GM12878 (cell line): ENCODE measurements around the gene SHISA7. TPM values are rescaled to one million over a fixed set of nuclear protein-coding genes. Genes with fewer than 3 reads are reported as not detected.
A peak's percentile ranks its signal among the peaks of the same experiment; 100 is the strongest.

ENCODE experiments used
- ATAC-seq: fragments of 200-7000 bp; cut with Tn5 transposase; 3 replicates; pipeline ENCODE4 v1.9.1; 2020; ENCODE audit warnings: mild to moderate bottlenecking, moderate library complexity
- BruUV-seq: library from RNA; stranded (reverse); fragments of 400-500 nt; replicated peaks from 2 replicates; lab custom pipeline; 2021; lab: Mats Ljungman, UMichigan
- CTCF ChIA-PET: fragments of 300-600 bp; sonication (Branson Sonifier 250); formaldehyde crosslinking; extraction: SDS; loops from one replicate; lab custom pipeline; 2021; ENCODE audit warnings: inconsistent platforms; lab: Yijun Ruan, JAX
- POLR2A ChIA-PET: fragments of 350-600 bp; formaldehyde crosslinking; extraction: SDS; loops from one replicate; lab custom pipeline; 2021; ENCODE audit warnings: inconsistent platforms; lab: Charles Lee
- RAD21 ChIA-PET: fragments of 300-600 bp; sonication (Branson Sonifier 250); formaldehyde crosslinking; loops from one replicate; lab custom pipeline; 2023; ENCODE audit warnings: antibody characterized with exemption; ENCODE audit not compliant: unreplicated experiment; lab: Charles Lee
- SMC1A ChIA-PET: fragments of 300-600 bp; sonication (Branson Sonifier 250); formaldehyde crosslinking; loops from one replicate; lab custom pipeline; 2023; ENCODE audit not compliant: unreplicated experiment, uncharacterized antibody; lab: Charles Lee
- DNase-seq: peaks from one replicate; pipeline ENCODE4 v3.0.0-alpha.2; 2011; ENCODE audit warnings: low read depth, low spot score
- FAIRE-seq: peaks from 3 replicates; lab custom pipeline; 2011; peaks lifted over from hg19 to GRCh38; lab: Jason Lieb, UNC
- H2AFZ ChIP-seq: 2 replicates; pipeline ENCODE4 v1.6.0; 2011; ENCODE audit warnings: low read depth, low read length, control low read depth; ENCODE audit not compliant: control insufficient read depth
- H3K27ac ChIP-seq: 2 replicates; pipeline ENCODE4 v1.5.1; 2011; ENCODE audit warnings: control low read depth; ENCODE audit not compliant: control insufficient read depth, insufficient read depth
- H3K27me3 ChIP-seq, 2 experiments: replicated peaks in 1 of 2; 2 replicates each; pipeline versions ENCODE4 v1.6.0 to v1.6.1; 2011; ENCODE audit warnings: low read length in 1 of 2; ENCODE audit not compliant: control insufficient read depth in 2 of 2, insufficient read depth in 2 of 2
- H3K36me3 ChIP-seq, 2 experiments: 2 replicates each; pipeline ENCODE4 v1.5.1; 2011; ENCODE audit warnings: low read length in 1 of 2; ENCODE audit not compliant: control insufficient read depth in 2 of 2, insufficient read depth in 2 of 2
- H3K4me1 ChIP-seq: 2 replicates; pipeline ENCODE4 v1.6.1; 2011; ENCODE audit warnings: mild to moderate bottlenecking, low read length, moderate library complexity, mixed read lengths; ENCODE audit not compliant: control insufficient read depth, insufficient read depth
- H3K4me2 ChIP-seq: 2 replicates; pipeline ENCODE4 v1.6.0; 2011; ENCODE audit warnings: control low read depth; ENCODE audit not compliant: control insufficient read depth, insufficient read depth
- H3K4me3 ChIP-seq: fragments of 200-600 bp; sonication (generic); 2 replicates; pipeline ENCODE4 v1.5.1; 2016
- H3K79me2 ChIP-seq: 2 replicates; pipeline ENCODE4 v1.6.0; 2011; ENCODE audit warnings: low read length; ENCODE audit not compliant: control insufficient read depth, insufficient read depth
- H3K9ac ChIP-seq: 2 replicates; pipeline ENCODE4 v1.8.0; 2011; ENCODE audit warnings: low read length, control low read depth, mixed read lengths; ENCODE audit not compliant: control insufficient read depth, insufficient read depth
- H3K9me3 ChIP-seq: replicated peaks from 3 replicates; pipeline ENCODE4 v1.5.1; 2011; ENCODE audit warnings: mild to moderate bottlenecking, low read length; ENCODE audit not compliant: control insufficient read depth, insufficient read depth
- H4K20me1 ChIP-seq: 2 replicates; pipeline ENCODE4 v1.6.0; 2011; ENCODE audit not compliant: control insufficient read depth, insufficient read depth
- ATF7 ChIP-seq: fragments of 450-650 bp; IDR thresholded peaks from 2 replicates; pipeline ENCODE4 v1.6.1; 2016; ENCODE audit warnings: low read depth, mild to moderate bottlenecking
- JUND ChIP-seq: IDR thresholded peaks from 2 replicates; pipeline ENCODE4 v1.6.1; 2012; ENCODE audit warnings: low read depth, mild to moderate bottlenecking, low read length, improper control_type of control experiment, moderate library complexity
- LARP7 ChIP-seq: fragments of 450-650 bp; IDR thresholded peaks from 2 replicates; pipeline ENCODE4 v1.6.1; 2017; ENCODE audit warnings: mild to moderate bottlenecking
- MTA2 ChIP-seq: fragments of 450-650 bp; IDR thresholded peaks from 2 replicates; pipeline ENCODE4 v1.6.1; 2016; ENCODE audit warnings: low read depth, mild to moderate bottlenecking, moderate library complexity
- PKNOX1 ChIP-seq: fragments of 450-650 bp; IDR thresholded peaks from 2 replicates; pipeline ENCODE4 v1.6.1; 2016; ENCODE audit warnings: mild to moderate bottlenecking
- WGBS: methylation state at CpG from one replicate; pipeline ENCODE4 v1.1.6; 2016; ENCODE audit warnings: low lambda C conversion rate; ENCODE audit not compliant: insufficient replicate concordance, insufficient coverage; ENCODE audit errors: missing lambda C conversion rate; 5-methylcytosine and 5-hydroxymethylcytosine counted together
- in situ Hi-C: fragments of 300-500 bp; cut with MboI; formaldehyde crosslinking; loops from 9 replicates; pipeline ENCODE4 v1.14.3; 2018; ENCODE audit warnings: mixed read lengths
- intact Hi-C: fragments of 100-400 bp; cut with micrococcal nuclease; formaldehyde crosslinking; loops from one replicate; pipeline ENCODE4 v1.14.2; 2022; ENCODE audit not compliant: unreplicated experiment
- polyA plus RNA-seq, 11 experiments: library from polyadenylated mRNA; depleted of rRNA in 4 of 11; unstranded in 6 of 11; stranded (reverse) in 5 of 11; fragments of >200 nt; fragmentation: Nextera tagmentation in 4 of 11; fragmentation: Illumina TruSeq in 1 of 11; extraction: Ambion mirVana in 4 of 11; extraction: Trizol in 1 of 11; gene quantifications; 1 replicate in 1 of 11; 2 replicates in 10 of 11; pipeline versions ENCODE4 v1.2.1 to v1.2.3, GENCODE V29; 2011 to 2016; ENCODE audit warnings: inconsistent platforms in 2 of 11, missing spikeins in 2 of 11, low read depth in 1 of 11
- total RNA-seq, 4 experiments: library from RNA; depleted of rRNA in 3 of 4; stranded (reverse); fragments of >200 nt in 3 of 4; fragmentation: Illumina TruSeq in 1 of 4; extraction: Trizol in 1 of 4; gene quantifications; 2 replicates each; pipeline versions ENCODE4 v1.2.1 to v1.2.3, GENCODE V29; 2013 to 2021

The SHISA7 gene
- total and polyA plus RNA-seq, 10 of the 15 experiments (the other 5 are each of a cell fraction or from before 2014, with no cell fraction given): 0.03 TPM; not detected in 9

GRCh38 chr19:55471266-55471665, 28.2 kb upstream of the SHISA7 start:
- FAIRE-seq: no peak
- no peaks in the 10 kb centered on the region for H3K9me3 ChIP-seq
- no peaks in the 10 kb centered on the region for H3K36me3 ChIP-seq
- POLR2A ChIA-PET: no interaction called here
- H3K4me1 ChIP-seq: peaks cover 4% of the 10 kb centered on the region; the same call in 1 of the 2 replicates
- no peak overlapping the region for H2AFZ ChIP-seq
- RAD21 ChIA-PET: interaction anchor here (1.2 kb wide), 1 partner anchor 33 kb away, joined by 6 read pairs; no protein-coding TSS in a partner anchor
- CTCF ChIA-PET: interaction anchor here (1.5 to 1.6 kb wide), 2 partner anchors 33 to 160 kb away, joined by 3 to 12 read pairs; no protein-coding TSS in a partner anchor
- 65% methylated on average over 13 of the region's 13 CpGs for WGBS
- H3K9ac ChIP-seq: no peak overlapping the region
- H4K20me1 ChIP-seq: no peaks in the 10 kb centered on the region
- BruUV-seq: no TSS peak
- intact Hi-C loops: no loop called here
- H3K27me3 ChIP-seq: no peaks in the 10 kb centered on the region
- TF ChIP-seq JUND (no peak), MTA2 (no peak)
- TF ChIP-seq, all 136 proteins: peak for 0
- SMC1A ChIA-PET: interaction anchor here (0.8 to 1.0 kb wide), 2 partner anchors 32 to 161 kb away, joined by 3 to 4 read pairs; no protein-coding TSS in a partner anchor
- Histone ChIP-seq H3K79me2 (no peaks in the 10 kb centered on the region), H3K4me3 (no peak overlapping the region), H3K4me2 (no peak overlapping the region), H3K27ac (no peak overlapping the region)
- ATAC-seq (no peak), DNase-seq (no peak)
- in situ Hi-C loops: no loop called here

GRCh38 chr19:55468054-55468393, 24.9 kb upstream of the SHISA7 start:
- Histone ChIP-seq H3K27me3 (no peaks in the 10 kb centered on the region), H3K9ac (no peak overlapping the region), H3K36me3 (no peaks in the 10 kb centered on the region), H3K27ac (no peak overlapping the region), H4K20me1 (no peaks in the 10 kb centered on the region), H3K4me1 (no peaks in the 10 kb centered on the region), H3K9me3 (no peaks in the 10 kb centered on the region), H3K4me2 (no peak overlapping the region), H2AFZ (peak overlapping the region; percentile 20; the same call in 1 of the 2 replicates), H3K4me3 (no peak overlapping the region), H3K79me2 (no peaks in the 10 kb centered on the region)
- FAIRE-seq: no peak
- TF ChIP-seq ATF7 (no peak), PKNOX1 (0 out of 2 replicates have a peak, but pooled peaks have one; percentile 8), LARP7 (0 out of 2 replicates have a peak, but pooled peaks have one; percentile 47)
- RAD21 ChIA-PET: interaction anchor here (0.8 to 2.8 kb wide), 5 partner anchors 30 to 157 kb away, joined by 3 to 34 read pairs (median 4); partner anchors contain the start of genes ZNF784 and ZNF865
- intact Hi-C loops: loop anchor here (1.0 to 5.0 kb wide), 2 partner anchors 36 to 164 kb away; no protein-coding TSS in a partner anchor
- no TSS peak for BruUV-seq
- DNase-seq: no peak
- WGBS: 0% methylated on average over 4 of the region's 4 CpGs
- POLR2A ChIA-PET: interaction anchor here (0.7 to 2.6 kb wide), 2 partner anchors 8 to 9 kb away, joined by 6 to 8 read pairs; partner anchors contain the start of gene ZNF628
- SMC1A ChIA-PET: interaction anchor here (0.6 to 2.3 kb wide), 5 partner anchors 36 to 270 kb away, joined by 3 to 19 read pairs (median 5); partner anchors contain the start of genes NLRP9 and ZNF784
- in situ Hi-C loops: no loop called here
- ATAC-seq: no peak; the same call in 2 of the 3 replicates
- CTCF ChIA-PET: interaction anchor here (0.9 to 4.8 kb wide), 18 partner anchors 9 to 794 kb away, joined by 3 to 88 read pairs (median 6); partner anchors contain the start of genes KMT5C, NAT14 and ZNF628
